HepG2 (cell line): ENCODE results near the gene RBM19. TPM values are rescaled to one million over a fixed set of nuclear protein-coding genes. Genes with fewer than 3 reads are reported as not detected.

Source experiments
- ARID2 ChIP-seq: sonication (generic); formaldehyde crosslinking; IDR thresholded peaks from 2 replicates; pipeline ENCODE4 v1.8.1; 2022; ENCODE audit warnings: mild to moderate bottlenecking, missing genetic modification reagents, borderline replicate concordance
- CCAR2 ChIP-seq: fragments of 200-400 bp; formaldehyde crosslinking; optimal IDR thresholded peaks from 2 replicates; pipeline ENCODE3; 2018; ENCODE audit warnings: low read depth, mild to moderate bottlenecking, low read length, moderate library complexity
- HNRNPH1 ChIP-seq: fragments of 200-400 bp; formaldehyde crosslinking; optimal IDR thresholded peaks from 2 replicates; pipeline ENCODE3; 2017; ENCODE audit warnings: mild to moderate bottlenecking, low read depth, low read length
- KLF15 ChIP-seq: sonication (generic); formaldehyde crosslinking; IDR thresholded peaks from 2 replicates; pipeline ENCODE4 v1.8.1; 2023; ENCODE audit warnings: borderline replicate concordance, mild to moderate bottlenecking, inconsistent platforms, missing genetic modification reagents, mixed read lengths
- MBNL3 ChIP-seq: fragments of 250-450 bp; sonication (Bioruptor Pico); conservative IDR thresholded peaks from 2 replicates; pipeline ENCODE4 v1.8.0; 2022; ENCODE audit warnings: mild to moderate bottlenecking, inconsistent platforms
- NFKBIZ ChIP-seq: IDR thresholded peaks from 2 replicates; pipeline ENCODE4 v1.6.1; 2018; ENCODE audit warnings: missing genetic modification reagents, missing compliant biosample characterization
- NPAS2 ChIP-seq: sonication (generic); formaldehyde crosslinking; IDR thresholded peaks from 2 replicates; pipeline ENCODE4 v1.8.0; 2022; ENCODE audit warnings: mild to moderate bottlenecking, missing genetic modification reagents, borderline replicate concordance
- RCOR2 ChIP-seq: IDR thresholded peaks from 2 replicates; pipeline ENCODE4 v1.6.1; 2016; ENCODE audit warnings: missing biosample characterization, missing genetic modification reagents
- SKIL ChIP-seq: sonication (generic); formaldehyde crosslinking; IDR thresholded peaks from 2 replicates; pipeline ENCODE4 v1.8.0; 2022; ENCODE audit warnings: missing genetic modification reagents, mild to moderate bottlenecking, moderate library complexity, borderline replicate concordance
- ZBTB10 ChIP-seq: sonication (generic); formaldehyde crosslinking; IDR thresholded peaks from 2 replicates; pipeline ENCODE4 v1.4.0; 2020; ENCODE audit warnings: missing genetic modification reagents, borderline replicate concordance
- ZNF124 ChIP-seq: sonication (generic); formaldehyde crosslinking; IDR thresholded peaks from 2 replicates; pipeline ENCODE4 v1.4.0; 2020; ENCODE audit warnings: missing genetic modification reagents
- ZNF138 ChIP-seq: sonication (generic); formaldehyde crosslinking; IDR thresholded peaks from 2 replicates; pipeline ENCODE4 v1.5.0; 2020; ENCODE audit warnings: mild to moderate bottlenecking, low read depth, missing genetic modification reagents
- ZNF280D ChIP-seq: sonication (generic); formaldehyde crosslinking; IDR thresholded peaks from 2 replicates; pipeline ENCODE4 v1.5.1; 2020; ENCODE audit warnings: mild to moderate bottlenecking, missing genetic modification reagents
- ZNF343 ChIP-seq: sonication (generic); formaldehyde crosslinking; IDR thresholded peaks from 2 replicates; pipeline ENCODE4 v1.4.0; 2020; ENCODE audit warnings: mild to moderate bottlenecking, missing genetic modification reagents
- ZNF432 ChIP-seq: sonication (generic); formaldehyde crosslinking; IDR thresholded peaks from 2 replicates; pipeline ENCODE4 v1.5.0; 2020; ENCODE audit warnings: missing genetic modification reagents, mild to moderate bottlenecking, borderline replicate concordance
- ZNF619 ChIP-seq: sonication (generic); formaldehyde crosslinking; IDR thresholded peaks from 2 replicates; pipeline ENCODE4 v1.4.0; 2020; ENCODE audit warnings: mild to moderate bottlenecking, missing genetic modification reagents
- ZNF713 ChIP-seq: sonication (generic); formaldehyde crosslinking; IDR thresholded peaks from 2 replicates; pipeline ENCODE4 v1.4.0; 2020; ENCODE audit warnings: mild to moderate bottlenecking, missing genetic modification reagents
- ZNF775 ChIP-seq: sonication (generic); formaldehyde crosslinking; IDR thresholded peaks from 2 replicates; pipeline ENCODE4 v1.4.0; 2020; ENCODE audit warnings: missing genetic modification reagents, mild to moderate bottlenecking, moderate library complexity, borderline replicate concordance
- ZSCAN5A ChIP-seq: sonication (generic); formaldehyde crosslinking; IDR thresholded peaks from 2 replicates; pipeline ENCODE4 v1.8.0; 2022; ENCODE audit warnings: mild to moderate bottlenecking, missing genetic modification reagents, borderline replicate concordance
- polyA plus RNA-seq, 8 experiments: library from polyadenylated mRNA; depleted of rRNA in 3 of 8; stranded (reverse) in 7 of 8; unstranded in 1 of 8; fragments of >200 nt; fragmentation: Illumina TruSeq in 4 of 8; extraction: Trizol in 4 of 8; gene quantifications; 2 replicates each; pipeline versions ENCODE4 v1.2.1 to v1.2.3, GENCODE V29; 2011 to 2016; ENCODE audit warnings: low read depth in 4 of 8, missing spikeins in 1 of 8, mixed read lengths in 1 of 8; ENCODE audit not compliant: insufficient read depth in 1 of 8
- total RNA-seq, 5 experiments: library from RNA; depleted of rRNA; stranded (reverse); fragments of >200 nt; fragmentation: Illumina TruSeq; extraction: Trizol; gene quantifications; 2 replicates each; pipeline ENCODE4 v1.2.3, GENCODE V29; 2016; ENCODE audit warnings: low read depth in 1 of 5

RBM19 gene
- total and polyA plus RNA-seq, 2 of the 13 experiments (the other 11 are each of a cell fraction or from before 2014, with no cell fraction given) = 19.3 to 32.2 TPM

GRCh38 chr12:113965951-113966797, at the start of gene RBM19 (continued):
- TF ChIP-seq SKIL (CRISPR knock-in tag) = no peak
- no peak for TF ChIP-seq ZNF775 (CRISPR knock-in tag)
- 0 out of 2 replicates have a peak, but pooled peaks have one; percentile 58 for TF ChIP-seq ZNF280D (CRISPR knock-in tag)
- TF ChIP-seq ZBTB10 = no peak
- 0 out of 2 replicates have a peak, but pooled peaks have one; percentile 61 for TF ChIP-seq ZNF619
- TF ChIP-seq KLF15 = no peak
- no peak for TF ChIP-seq ARID2 (CRISPR knock-in tag)
- TF ChIP-seq ZNF432 = no peak
- no peak for TF ChIP-seq ZNF343 (CRISPR knock-in tag)
- no peak for TF ChIP-seq NFKBIZ (CRISPR knock-in tag)
- TF ChIP-seq MBNL3 (CRISPR knock-in tag) = no peak
- TF ChIP-seq ZSCAN5A (CRISPR knock-in tag) = no peak; the same call in 1 of the 2 replicates
- no peak for TF ChIP-seq CCAR2
- TF ChIP-seq ZNF713 (CRISPR knock-in tag) = no peak
- TF ChIP-seq RCOR2 (CRISPR knock-in tag) = no peak
- TF ChIP-seq ZNF124 (CRISPR knock-in tag) = no peak
- TF ChIP-seq HNRNPH1 = no peak
- TF ChIP-seq NPAS2 (CRISPR knock-in tag) = no peak
- no peak for TF ChIP-seq ZNF138 (CRISPR knock-in tag)
